Liver (tissue), 9 donors: ENCODE measurements around the gene CACNA1A. TPM values are rescaled to one million over a fixed set of nuclear protein-coding genes. Genes with fewer than 3 reads are reported as not detected.

Experiments used
- DNase-seq: peaks from one replicate; pipeline ENCODE4 v3.0.0-alpha.2; 2017; ENCODE audit warnings: low spot score
- H3K27ac ChIP-seq, 2 donors: one replicate each; pipeline ENCODE4 v1.7.0; 2013; ENCODE audit warnings: inconsistent platforms in 2 of 2, low read length in 2 of 2, control low read depth in 1 of 2, low read depth in 1 of 2, mild to moderate bottlenecking in 1 of 2
- H3K27me3 ChIP-seq, 4 donors: one replicate each; pipeline versions ENCODE4 v1.6.1 to v1.7.0; 2013; ENCODE audit warnings: low read length in 3 of 4, inconsistent platforms in 1 of 4, mild to moderate bottlenecking in 1 of 4, moderate library complexity in 1 of 4; ENCODE audit not compliant: control insufficient read depth in 4 of 4, insufficient read depth in 4 of 4
- H3K36me3 ChIP-seq, 4 donors: one replicate each; pipeline versions ENCODE4 v1.6.1 to v1.7.0; 2013; ENCODE audit warnings: low read length in 3 of 4, mild to moderate bottlenecking in 3 of 4, low read depth in 1 of 4, moderate library complexity in 1 of 4; ENCODE audit not compliant: control insufficient read depth in 4 of 4, insufficient read depth in 3 of 4
- H3K4me1 ChIP-seq, 4 donors: one replicate each; pipeline versions ENCODE4 v1.6.1 to v1.7.0; 2013; ENCODE audit warnings: low read length in 3 of 4, mild to moderate bottlenecking in 3 of 4, moderate library complexity in 1 of 4; ENCODE audit not compliant: control insufficient read depth in 4 of 4, insufficient read depth in 4 of 4
- H3K4me3 ChIP-seq, 3 donors: one replicate each; pipeline versions ENCODE4 v1.6.1 to v1.7.0; 2013; ENCODE audit warnings: low read length in 3 of 3, control low read depth in 1 of 3, low read depth in 1 of 3, mild to moderate bottlenecking in 1 of 3
- H3K9ac ChIP-seq, 2 donors: one replicate each; pipeline ENCODE4 v1.7.0; 2013; ENCODE audit warnings: low read length in 2 of 2, mild to moderate bottlenecking in 2 of 2, moderate library complexity in 2 of 2, control low read depth in 1 of 2, low read depth in 1 of 2
- H3K9me3 ChIP-seq, 4 donors: one replicate each; pipeline versions ENCODE4 v1.6.1 to v1.7.0; 2013; ENCODE audit warnings: low read length in 3 of 4; ENCODE audit not compliant: control insufficient read depth in 4 of 4
- EGR1 ChIP-seq, 2 donors: IDR thresholded peaks; 2 replicates each; pipeline ENCODE4 v1.6.1; 2016 to 2018; ENCODE audit warnings: antibody characterized with exemption in 2 of 2, low read depth in 2 of 2
- FOXA1 ChIP-seq: IDR thresholded peaks from 2 replicates; pipeline ENCODE4 v1.6.1; 2016; ENCODE audit warnings: antibody characterized with exemption
- FOXA2 ChIP-seq: IDR thresholded peaks from 2 replicates; pipeline ENCODE4 v1.6.1; 2016; ENCODE audit warnings: antibody characterized with exemption
- HNF4A ChIP-seq, 2 donors: conservative IDR thresholded peaks; 2 replicates each; pipeline ENCODE4 v1.6.1; 2016; ENCODE audit warnings: antibody characterized with exemption in 2 of 2, mild to moderate bottlenecking in 2 of 2
- HNF4G ChIP-seq: IDR thresholded peaks from 2 replicates; pipeline ENCODE4 v1.6.1; 2016; ENCODE audit warnings: antibody characterized with exemption
- JUND ChIP-seq, 2 donors: IDR thresholded peaks; 2 replicates each; pipeline ENCODE4 v1.6.1; 2016; ENCODE audit warnings: antibody characterized with exemption in 2 of 2
- NR2F2 ChIP-seq: IDR thresholded peaks from 2 replicates; pipeline ENCODE4 v1.6.1; 2016; ENCODE audit warnings: antibody characterized with exemption
- RAD21 ChIP-seq, 2 donors: IDR thresholded peaks; 2 replicates each; pipeline ENCODE4 v1.6.1; 2016; ENCODE audit warnings: antibody characterized with exemption in 2 of 2, mild to moderate bottlenecking in 2 of 2
- RXRA ChIP-seq, 2 donors: IDR thresholded peaks; 2 replicates each; pipeline ENCODE4 v1.6.1; 2017 to 2018; ENCODE audit warnings: antibody characterized with exemption in 2 of 2, mild to moderate bottlenecking in 1 of 2
- SP1 ChIP-seq: IDR thresholded peaks from 2 replicates; pipeline ENCODE4 v1.6.1; 2018; ENCODE audit warnings: antibody characterized with exemption, mild to moderate bottlenecking
- TAF1 ChIP-seq: conservative IDR thresholded peaks from 2 replicates; pipeline ENCODE4 v1.6.1; 2016; ENCODE audit warnings: antibody characterized with exemption, mild to moderate bottlenecking
- YY1 ChIP-seq: IDR thresholded peaks from 2 replicates; pipeline ENCODE4 v1.6.1; 2016; ENCODE audit warnings: antibody characterized with exemption, mild to moderate bottlenecking
- WGBS: extraction: QIAGEN DNeasy Blood & Tissue Kit; methylation state at CpG from one replicate; pipeline ENCODE4 v1.1.7; 2013; 5-methylcytosine and 5-hydroxymethylcytosine counted together
- polyA plus RNA-seq, 2 donors: library from polyadenylated mRNA; stranded (reverse) in 1 of 2; unstranded in 1 of 2; fragments of 200-250 nt in 1 of 2; fragments of >200 nt in 1 of 2; fragmentation: Nextera tagmentation in 1 of 2; extraction: Ambion mirVana in 1 of 2; gene quantifications; one replicate each; pipeline versions ENCODE4 v1.2.1 to v1.2.3, GENCODE V29; 2013 to 2015
- total RNA-seq, 2 donors: library from RNA; depleted of rRNA; stranded (reverse); fragments of >200 nt; gene quantifications; one replicate each; pipeline ENCODE4 v1.2.3, GENCODE V29; 2014
- TF ChIP-seq, protein P1 (sequence below): fragments of 150-350 bp; IDR thresholded peaks from 2 replicates; pipeline ENCODE4 v1.5.1; 2017; ENCODE audit warnings: improper control_type of control experiment, low read depth, low read length; ENCODE audit not compliant: missing input control
- TF ChIP-seq, protein P2 (sequence below): IDR thresholded peaks from 2 replicates; pipeline ENCODE4 v1.6.1; 2016; ENCODE audit warnings: antibody characterized with exemption, mild to moderate bottlenecking
- TF ChIP-seq, protein P3 (sequence below): IDR thresholded peaks from 2 replicates; pipeline ENCODE4 v1.6.1; 2016; ENCODE audit warnings: antibody characterized with exemption
- TF ChIP-seq, protein P4 (sequence below): IDR thresholded peaks from 2 replicates; pipeline ENCODE4 v1.6.1; 2016; ENCODE audit warnings: antibody characterized with exemption
- TF ChIP-seq, protein P5 (sequence below): IDR thresholded peaks from 2 replicates; pipeline ENCODE4 v1.6.1; 2016; ENCODE audit warnings: antibody characterized with exemption
- donor health status: healthy.
- donor health status: healthy.
- donor health status: healthy.
- donor health status: healthy.
- donor health status: healthy.

Gene CACNA1A
- total and polyA plus RNA-seq, 4 donors = 0.09 to 0.17 (median 0.17) TPM; not detected in 1

DNA sequence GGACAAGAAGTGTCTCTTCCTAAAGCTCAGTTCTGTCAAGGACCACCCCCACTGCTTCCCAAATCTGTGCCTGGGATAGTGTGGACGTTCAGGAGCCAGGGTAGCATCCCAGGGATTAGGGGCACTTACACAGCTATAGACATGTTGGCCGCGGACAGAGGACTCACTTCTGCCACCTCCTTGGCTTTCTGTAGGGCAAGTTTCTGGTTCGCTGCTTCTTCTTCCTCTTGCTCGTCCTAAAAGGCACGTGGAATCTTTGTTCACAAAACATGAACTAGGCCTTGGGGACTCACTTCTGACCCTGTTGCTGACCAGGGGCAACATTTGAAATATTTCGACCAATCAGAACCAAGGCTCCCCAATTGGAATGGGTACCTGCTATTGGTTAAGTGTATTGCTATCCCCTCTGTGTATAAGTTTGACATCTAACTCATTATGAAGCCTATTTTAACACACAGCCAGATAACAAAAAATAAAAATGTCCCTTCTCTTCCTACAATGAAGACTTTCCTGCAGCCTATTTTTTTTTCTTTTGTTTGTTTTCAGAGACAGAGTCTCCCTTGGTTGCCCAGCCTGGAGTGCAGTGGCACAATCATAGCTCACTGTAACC, 205.8 kb downstream of the CACNA1A start:
- Histone ChIP-seq H3K9ac (no peak overlapping the region), H3K27me3 (peaks cover 2 to 9% (median 4%) of the 10 kb centered on the region in 4 donors), H3K4me1 (no peaks in the 10 kb centered on the region), H3K27ac (no peak overlapping the region), H3K36me3 (no peaks in the 10 kb centered on the region), H3K9me3 (no peaks in the 10 kb centered on the region), H3K4me3 (no peak overlapping the region)
- no peak for DNase-seq
- WGBS = 63% methylated on average over 7 of the region's 7 CpGs
- TF ChIP-seq, protein P1, sequence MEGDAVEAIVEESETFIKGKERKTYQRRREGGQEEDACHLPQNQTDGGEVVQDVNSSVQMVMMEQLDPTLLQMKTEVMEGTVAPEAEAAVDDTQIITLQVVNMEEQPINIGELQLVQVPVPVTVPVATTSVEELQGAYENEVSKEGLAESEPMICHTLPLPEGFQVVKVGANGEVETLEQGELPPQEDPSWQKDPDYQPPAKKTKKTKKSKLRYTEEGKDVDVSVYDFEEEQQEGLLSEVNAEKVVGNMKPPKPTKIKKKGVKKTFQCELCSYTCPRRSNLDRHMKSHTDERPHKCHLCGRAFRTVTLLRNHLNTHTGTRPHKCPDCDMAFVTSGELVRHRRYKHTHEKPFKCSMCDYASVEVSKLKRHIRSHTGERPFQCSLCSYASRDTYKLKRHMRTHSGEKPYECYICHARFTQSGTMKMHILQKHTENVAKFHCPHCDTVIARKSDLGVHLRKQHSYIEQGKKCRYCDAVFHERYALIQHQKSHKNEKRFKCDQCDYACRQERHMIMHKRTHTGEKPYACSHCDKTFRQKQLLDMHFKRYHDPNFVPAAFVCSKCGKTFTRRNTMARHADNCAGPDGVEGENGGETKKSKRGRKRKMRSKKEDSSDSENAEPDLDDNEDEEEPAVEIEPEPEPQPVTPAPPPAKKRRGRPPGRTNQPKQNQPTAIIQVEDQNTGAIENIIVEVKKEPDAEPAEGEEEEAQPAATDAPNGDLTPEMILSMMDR = no peak
- TF ChIP-seq EGR1 (IDR thresholded peaks at IDR 0.05; ENCODE audit: low read depth in 2 of 2) = no peak
- TF ChIP-seq FOXA2 = no peak
- no peak for TF ChIP-seq TAF1
- TF ChIP-seq FOXA1 = no peak
- no peak for TF ChIP-seq SP1
- no peak for TF ChIP-seq HNF4A (conservative IDR thresholded peaks at IDR 0.05)
- TF ChIP-seq NR2F2 = no peak
- TF ChIP-seq, protein P2, sequence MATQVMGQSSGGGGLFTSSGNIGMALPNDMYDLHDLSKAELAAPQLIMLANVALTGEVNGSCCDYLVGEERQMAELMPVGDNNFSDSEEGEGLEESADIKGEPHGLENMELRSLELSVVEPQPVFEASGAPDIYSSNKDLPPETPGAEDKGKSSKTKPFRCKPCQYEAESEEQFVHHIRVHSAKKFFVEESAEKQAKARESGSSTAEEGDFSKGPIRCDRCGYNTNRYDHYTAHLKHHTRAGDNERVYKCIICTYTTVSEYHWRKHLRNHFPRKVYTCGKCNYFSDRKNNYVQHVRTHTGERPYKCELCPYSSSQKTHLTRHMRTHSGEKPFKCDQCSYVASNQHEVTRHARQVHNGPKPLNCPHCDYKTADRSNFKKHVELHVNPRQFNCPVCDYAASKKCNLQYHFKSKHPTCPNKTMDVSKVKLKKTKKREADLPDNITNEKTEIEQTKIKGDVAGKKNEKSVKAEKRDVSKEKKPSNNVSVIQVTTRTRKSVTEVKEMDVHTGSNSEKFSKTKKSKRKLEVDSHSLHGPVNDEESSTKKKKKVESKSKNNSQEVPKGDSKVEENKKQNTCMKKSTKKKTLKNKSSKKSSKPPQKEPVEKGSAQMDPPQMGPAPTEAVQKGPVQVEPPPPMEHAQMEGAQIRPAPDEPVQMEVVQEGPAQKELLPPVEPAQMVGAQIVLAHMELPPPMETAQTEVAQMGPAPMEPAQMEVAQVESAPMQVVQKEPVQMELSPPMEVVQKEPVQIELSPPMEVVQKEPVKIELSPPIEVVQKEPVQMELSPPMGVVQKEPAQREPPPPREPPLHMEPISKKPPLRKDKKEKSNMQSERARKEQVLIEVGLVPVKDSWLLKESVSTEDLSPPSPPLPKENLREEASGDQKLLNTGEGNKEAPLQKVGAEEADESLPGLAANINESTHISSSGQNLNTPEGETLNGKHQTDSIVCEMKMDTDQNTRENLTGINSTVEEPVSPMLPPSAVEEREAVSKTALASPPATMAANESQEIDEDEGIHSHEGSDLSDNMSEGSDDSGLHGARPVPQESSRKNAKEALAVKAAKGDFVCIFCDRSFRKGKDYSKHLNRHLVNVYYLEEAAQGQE = no peak
- TF ChIP-seq HNF4G = no peak
- TF ChIP-seq, protein P3, sequence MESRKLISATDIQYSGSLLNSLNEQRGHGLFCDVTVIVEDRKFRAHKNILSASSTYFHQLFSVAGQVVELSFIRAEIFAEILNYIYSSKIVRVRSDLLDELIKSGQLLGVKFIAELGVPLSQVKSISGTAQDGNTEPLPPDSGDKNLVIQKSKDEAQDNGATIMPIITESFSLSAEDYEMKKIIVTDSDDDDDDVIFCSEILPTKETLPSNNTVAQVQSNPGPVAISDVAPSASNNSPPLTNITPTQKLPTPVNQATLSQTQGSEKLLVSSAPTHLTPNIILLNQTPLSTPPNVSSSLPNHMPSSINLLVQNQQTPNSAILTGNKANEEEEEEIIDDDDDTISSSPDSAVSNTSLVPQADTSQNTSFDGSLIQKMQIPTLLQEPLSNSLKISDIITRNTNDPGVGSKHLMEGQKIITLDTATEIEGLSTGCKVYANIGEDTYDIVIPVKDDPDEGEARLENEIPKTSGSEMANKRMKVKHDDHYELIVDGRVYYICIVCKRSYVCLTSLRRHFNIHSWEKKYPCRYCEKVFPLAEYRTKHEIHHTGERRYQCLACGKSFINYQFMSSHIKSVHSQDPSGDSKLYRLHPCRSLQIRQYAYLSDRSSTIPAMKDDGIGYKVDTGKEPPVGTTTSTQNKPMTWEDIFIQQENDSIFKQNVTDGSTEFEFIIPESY = no peak
- TF ChIP-seq, protein P4, sequence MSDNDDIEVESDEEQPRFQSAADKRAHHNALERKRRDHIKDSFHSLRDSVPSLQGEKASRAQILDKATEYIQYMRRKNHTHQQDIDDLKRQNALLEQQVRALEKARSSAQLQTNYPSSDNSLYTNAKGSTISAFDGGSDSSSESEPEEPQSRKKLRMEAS = no peak
- no peak for TF ChIP-seq RXRA (IDR thresholded peaks at IDR 0.05)
- TF ChIP-seq JUND (IDR thresholded peaks at IDR 0.05) = no peak
- no peak for TF ChIP-seq RAD21 (IDR thresholded peaks at IDR 0.05)
- TF ChIP-seq, protein P5, sequence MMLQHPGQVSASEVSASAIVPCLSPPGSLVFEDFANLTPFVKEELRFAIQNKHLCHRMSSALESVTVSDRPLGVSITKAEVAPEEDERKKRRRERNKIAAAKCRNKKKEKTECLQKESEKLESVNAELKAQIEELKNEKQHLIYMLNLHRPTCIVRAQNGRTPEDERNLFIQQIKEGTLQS = no peak

DNA sequence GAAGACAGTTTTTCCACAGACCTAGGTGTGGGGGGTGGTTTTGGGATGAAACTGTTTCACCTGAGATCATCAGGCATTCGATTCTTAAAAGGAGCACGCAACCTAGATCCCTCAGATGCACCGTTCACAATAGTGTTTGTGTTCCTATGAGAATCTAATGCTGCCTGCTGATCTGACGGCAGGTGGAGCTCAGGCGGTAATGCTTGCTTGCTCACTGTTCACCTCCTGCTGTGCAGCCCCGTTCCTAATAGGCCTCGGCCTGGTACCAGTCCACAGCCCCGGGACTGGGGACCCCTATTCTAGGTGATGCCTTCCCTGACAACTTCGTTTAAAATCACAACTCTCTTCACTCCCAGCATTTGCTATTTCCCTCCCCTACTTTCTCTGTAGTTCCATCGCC, 206.4 kb downstream of the CACNA1A start:
- Histone ChIP-seq H3K27ac (no peak overlapping the region), H3K4me3 (no peak overlapping the region), H3K4me1 (no peaks in the 10 kb centered on the region), H3K36me3 (no peaks in the 10 kb centered on the region), H3K27me3 (peaks cover 2 to 9% (median 4%) of the 10 kb centered on the region in 4 donors), H3K9me3 (no peaks in the 10 kb centered on the region), H3K9ac (no peak overlapping the region)
- DNase-seq = no peak
- 46% methylated on average over 10 of the region's 10 CpGs for WGBS
- TF ChIP-seq HNF4G = no peak
- TF ChIP-seq, protein P3 = no peak
- TF ChIP-seq, protein P5 = no peak
- TF ChIP-seq SP1 = no peak
- no peak for TF ChIP-seq TAF1
- TF ChIP-seq FOXA2 = no peak
- TF ChIP-seq, protein P1 = no peak
- no peak for TF ChIP-seq EGR1 (IDR thresholded peaks at IDR 0.05; ENCODE audit: low read depth in 2 of 2)
- no peak for TF ChIP-seq JUND (IDR thresholded peaks at IDR 0.05)
- TF ChIP-seq YY1 = no peak
- TF ChIP-seq NR2F2 = no peak
- no peak for TF ChIP-seq RXRA (IDR thresholded peaks at IDR 0.05)
- TF ChIP-seq FOXA1 = no peak
